Naive B cell (primary cell): Measurements from ENCODE around the gene VBP1. TPM values are rescaled to one million over a fixed set of nuclear protein-coding genes. Genes with fewer than 3 reads are reported as not detected.
"Not testable (repeated sequence)": the region's sequence is repeated elsewhere in the genome, so short reads cannot be mapped to it uniquely, and the experiment has no call there.

Source experiments
- ATAC-seq, 2 donors: fragments of 150-1000 bp; cut with Tn5 transposase; 2 replicates each; pipeline ENCODE4 v1.10.0; 2021; ENCODE audit warnings: low read depth in 2 of 2, mild to moderate bottlenecking in 2 of 2, moderate library complexity in 2 of 2
- DNase-seq: peaks from one replicate; pipeline ENCODE4 v3.0.0; 2022
- H3K27ac Mint-ChIP-seq, 6 donors: one replicate each; pipeline ENCODE4 v1.8.0; 2020 to 2022; ENCODE audit warnings: mild to moderate bottlenecking in 6 of 6, mixed read lengths in 6 of 6, moderate library complexity in 5 of 6, inconsistent platforms in 2 of 6
- H3K27me3 Mint-ChIP-seq, 3 donors: one replicate each; pipeline ENCODE4 v1.8.0; 2021 to 2022; ENCODE audit warnings: mixed read lengths in 3 of 3, mild to moderate bottlenecking in 1 of 3
- H3K36me3 Mint-ChIP-seq, 2 donors: one replicate each; pipeline ENCODE4 v1.8.0; 2020 to 2022; ENCODE audit warnings: mixed read lengths in 2 of 2, inconsistent platforms in 1 of 2, mild to moderate bottlenecking in 1 of 2
- H3K4me1 Mint-ChIP-seq, 3 donors: one replicate each; pipeline ENCODE4 v1.8.0; 2020 to 2022; ENCODE audit warnings: mixed read lengths in 3 of 3, inconsistent platforms in 1 of 3, mild to moderate bottlenecking in 1 of 3, moderate library complexity in 1 of 3
- H3K4me3 Mint-ChIP-seq, 8 donors: one replicate each; pipeline ENCODE4 v1.8.0; 2020 to 2022; ENCODE audit warnings: mild to moderate bottlenecking in 8 of 8, mixed read lengths in 8 of 8, moderate library complexity in 8 of 8, inconsistent platforms in 2 of 8
- H3K9me3 Mint-ChIP-seq, 7 donors: one replicate each; pipeline ENCODE4 v1.8.0; 2020 to 2022; ENCODE audit warnings: mixed read lengths in 7 of 7, mild to moderate bottlenecking in 5 of 7, inconsistent platforms in 2 of 7, moderate library complexity in 1 of 7
- polyA plus RNA-seq, 6 donors: library from polyadenylated mRNA; unstranded; fragments of 300-500 nt; fragmentation: Illumina TruSeq; gene quantifications; one replicate each; pipeline ENCODE4 v1.2.3, GENCODE V29; 2021; ENCODE audit warnings: low read depth in 6 of 6

VBP1 gene
- 10 to 100 TPM; 67.8 to 84.4 (median 73.8) TPM for polyA plus RNA-seq

GRCh38 chrX:155216179-155216939, at the start of gene VBP1:
Gene VBP1, plus strand, starts transcription at chrX:155216460. Its CDS starts 23 bp downstream, at chrX:155216483.
- H3K9me3 Mint-ChIP-seq, result peaks cover 0 to 4% (median 0%) of the 10 kb centered on the region in 7 donors
- H3K4me3 Mint-ChIP-seq, result peak within 1 kb of the TSS; percentile 94 to 100 (median 96)
- no peaks in the 10 kb centered on the region for H3K36me3 Mint-ChIP-seq
- H3K27ac Mint-ChIP-seq, result peak within 1 kb of the TSS; percentile 90 to 98 (median 96)
- no peaks in the 10 kb centered on the region for H3K27me3 Mint-ChIP-seq
- ATAC-seq, result peak; percentile 93 to 96
- peaks cover 2 to 20% (median 12%) of the 10 kb centered on the region in 3 donors for H3K4me1 Mint-ChIP-seq
- peak; percentile 85 for DNase-seq

- DNase-seq (no peak), ATAC-seq (no peak)
- H3K27ac Mint-ChIP-seq, result no peak overlapping the region
- no peak overlapping the region for H3K4me3 Mint-ChIP-seq
- H3K36me3 Mint-ChIP-seq, result no peaks in the 10 kb centered on the region
- peaks cover 0 to 18% (median 0%) of the 10 kb centered on the region in 3 donors for H3K27me3 Mint-ChIP-seq
- no peaks in the 10 kb centered on the region for H3K4me1 Mint-ChIP-seq
- no peaks in the 10 kb centered on the region for H3K9me3 Mint-ChIP-seq
Measured at GRCh38 chrX:155169881-155170280, 46.4 kb upstream of the VBP1 start.

- H3K36me3 Mint-ChIP-seq, result no peaks in the 10 kb centered on the region
- no peak overlapping the region for H3K4me3 Mint-ChIP-seq
- no peak overlapping the region for H3K27ac Mint-ChIP-seq
- H3K4me1 Mint-ChIP-seq, result no peaks in the 10 kb centered on the region
- peaks cover 0 to 8% (median 4%) of the 10 kb centered on the region in 3 donors for H3K27me3 Mint-ChIP-seq
- no peak for ATAC-seq
- DNase-seq, result no peak
- peaks cover 0 to 11% (median 5%) of the 10 kb centered on the region in 7 donors for H3K9me3 Mint-ChIP-seq
Measured at GRCh38 chrX:155179346-155179997, 36.8 kb upstream of the VBP1 start.

- no peak overlapping the region for H3K4me3 Mint-ChIP-seq
- no peak overlapping the region for H3K27ac Mint-ChIP-seq
- H3K27me3 Mint-ChIP-seq, result peaks cover 0 to 23% (median 14%) of the 10 kb centered on the region in 3 donors
- no peaks in the 10 kb centered on the region for H3K36me3 Mint-ChIP-seq
- DNase-seq, result no peak
- no peak for ATAC-seq
- H3K9me3 Mint-ChIP-seq, result peaks cover 0 to 20% (median 15%) of the 10 kb centered on the region in 7 donors
- H3K4me1 Mint-ChIP-seq, result no peaks in the 10 kb centered on the region
Measured at GRCh38 chrX:155188786-155189185, 27.5 kb upstream of the VBP1 start.

DNA sequence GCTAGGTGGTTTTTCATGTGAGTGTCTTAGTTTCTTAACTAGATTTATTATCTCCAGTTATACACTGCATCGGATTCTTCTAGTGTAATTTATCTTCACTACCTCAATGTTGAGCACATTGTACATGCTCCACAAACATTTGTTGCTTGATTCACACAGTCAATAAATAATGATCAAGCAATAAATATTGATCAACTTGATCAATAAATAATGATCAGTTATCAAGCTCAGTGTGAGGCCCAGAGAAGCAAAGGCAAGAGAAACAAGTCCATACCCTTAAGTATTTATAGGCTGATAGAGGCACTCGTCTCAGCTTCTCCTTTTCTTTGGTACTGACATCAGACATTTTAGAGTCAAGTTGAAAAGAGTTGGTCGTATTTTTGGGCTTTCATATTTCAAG, 5.1 kb upstream of the VBP1 start:
- no peak overlapping the region for H3K4me3 Mint-ChIP-seq
- no peak for ATAC-seq
- no peak overlapping the region for H3K27ac Mint-ChIP-seq
- no peak for DNase-seq
- H3K9me3 Mint-ChIP-seq, result peaks cover 0 to 4% (median 0%) of the 10 kb centered on the region in 7 donors
- no peaks in the 10 kb centered on the region for H3K4me1 Mint-ChIP-seq
- H3K36me3 Mint-ChIP-seq, result no peaks in the 10 kb centered on the region
- H3K27me3 Mint-ChIP-seq, result peaks cover 0 to 6% (median 4%) of the 10 kb centered on the region in 3 donors

- no peaks in the 10 kb centered on the region for H3K36me3 Mint-ChIP-seq
- ATAC-seq, result no peak
- no peak overlapping the region for H3K27ac Mint-ChIP-seq
- DNase-seq, result no peak
- H3K4me1 Mint-ChIP-seq, result peaks cover 2 to 16% (median 8%) of the 10 kb centered on the region in 3 donors
- peaks cover 0 to 6% (median 4%) of the 10 kb centered on the region in 3 donors for H3K27me3 Mint-ChIP-seq
- no peak overlapping the region for H3K4me3 Mint-ChIP-seq
- H3K9me3 Mint-ChIP-seq, result peaks cover 0 to 4% (median 0%) of the 10 kb centered on the region in 7 donors
Measured at GRCh38 chrX:155213731-155214130, 2.5 kb upstream of the VBP1 start.

GRCh38 chrX:155215443-155216178, 649 bp upstream of the VBP1 start:
- peak overlapping the region; percentile 94 to 100 (median 96) for H3K4me3 Mint-ChIP-seq
- no peaks in the 10 kb centered on the region for H3K27me3 Mint-ChIP-seq
- no peaks in the 10 kb centered on the region for H3K36me3 Mint-ChIP-seq
- H3K9me3 Mint-ChIP-seq, result peaks cover 0 to 4% (median 0%) of the 10 kb centered on the region in 7 donors
- peak; percentile 23 to 35 for ATAC-seq
- peaks cover 2 to 20% (median 12%) of the 10 kb centered on the region in 3 donors for H3K4me1 Mint-ChIP-seq
- no peak for DNase-seq
- H3K27ac Mint-ChIP-seq, result peak overlapping the region in 5 of 6 donors; percentile 90 to 98 (median 96)

GRCh38 chrX:155216940-155217440, 730 bp downstream of the VBP1 start:
- H3K4me1 Mint-ChIP-seq, result peaks cover 2 to 20% (median 12%) of the 10 kb centered on the region in 3 donors
- H3K4me3 Mint-ChIP-seq, result peak overlapping the region; percentile 94 to 100 (median 96)
- no peaks in the 10 kb centered on the region for H3K27me3 Mint-ChIP-seq
- no peak for DNase-seq
- H3K36me3 Mint-ChIP-seq, result no peaks in the 10 kb centered on the region
- ATAC-seq, result no peak
- peaks cover 0 to 3% (median 0%) of the 10 kb centered on the region in 7 donors for H3K9me3 Mint-ChIP-seq
- peak overlapping the region in 3 of 6 donors; percentile 94 to 98 (median 97) for H3K27ac Mint-ChIP-seq

- H3K9me3 Mint-ChIP-seq, result no peaks in the 10 kb centered on the region
- H3K4me1 Mint-ChIP-seq, result peaks cover 2 to 20% (median 16%) of the 10 kb centered on the region in 3 donors
- H3K36me3 Mint-ChIP-seq, result no peaks in the 10 kb centered on the region
- H3K27me3 Mint-ChIP-seq, result no peaks in the 10 kb centered on the region
- DNase-seq (no peak), ATAC-seq (no peak)
- H3K4me3 Mint-ChIP-seq, result peak overlapping the region in 2 of 8 donors; percentile 33 to 84
- no peak overlapping the region for H3K27ac Mint-ChIP-seq
Measured at GRCh38 chrX:155218777-155219176, 2.5 kb downstream of the VBP1 start.

- H3K27ac Mint-ChIP-seq, result no peak overlapping the region
Measured at GRCh38 chrX:155221351-155221750, 5.1 kb downstream of the VBP1 start.

DNA sequence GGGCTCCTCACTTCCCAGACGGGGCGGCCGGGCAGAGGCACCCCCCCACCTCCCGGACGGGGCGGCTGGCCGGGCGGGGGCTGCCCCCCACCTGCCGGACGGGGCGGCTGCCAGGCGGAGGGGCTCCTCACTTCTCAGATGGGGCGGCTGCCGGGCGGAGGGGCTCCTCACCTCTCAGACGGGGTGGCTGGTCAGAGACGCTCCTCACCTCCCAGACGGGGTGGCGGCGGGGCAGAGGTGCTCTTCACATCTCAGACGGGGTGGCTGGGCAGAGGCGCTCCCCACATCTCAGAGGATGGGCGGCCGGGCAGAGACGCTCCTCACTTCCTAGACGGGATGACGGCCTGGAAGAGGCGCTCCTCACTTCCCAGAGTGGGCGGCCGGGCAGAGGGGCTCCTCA, 7.5 kb downstream of the VBP1 start:
- H3K36me3 Mint-ChIP-seq, H3K27ac Mint-ChIP-seq, H3K9me3 Mint-ChIP-seq, H3K27me3 Mint-ChIP-seq, DNase-seq, ATAC-seq, H3K4me3 Mint-ChIP-seq: not testable (repeated sequence)
- H3K4me1 Mint-ChIP-seq, result peaks cover 0 to 11% (median 4%) of the 10 kb centered on the region in 3 donors

More at GRCh38 chrX:155221351-155221750, 5.1 kb downstream of the VBP1 start:
- H3K4me3 Mint-ChIP-seq, result no peak overlapping the region
- H3K27me3 Mint-ChIP-seq, result no peaks in the 10 kb centered on the region
- H3K36me3 Mint-ChIP-seq, result peaks cover 8 to 10% of the 10 kb centered on the region in 2 donors
- ATAC-seq, result no peak
- H3K9me3 Mint-ChIP-seq, result peaks cover 0 to 7% (median 0%) of the 10 kb centered on the region in 7 donors
- peaks cover 2 to 20% (median 19%) of the 10 kb centered on the region in 3 donors for H3K4me1 Mint-ChIP-seq
- DNase-seq, result no peak

GRCh38 chrX:155225774-155226173, 9.5 kb downstream of the VBP1 start:
- Mint-ChIP-seq H3K36me3 (peaks cover 10 to 16% of the 10 kb centered on the region in 2 donors), H3K4me3 (no peak overlapping the region), H3K27me3 (no peaks in the 10 kb centered on the region), H3K4me1 (peaks cover 0 to 7% (median under 1%) of the 10 kb centered on the region in 3 donors), H3K9me3 (peaks cover 0 to 7% (median 0%) of the 10 kb centered on the region in 7 donors), H3K27ac (no peak overlapping the region)
- ATAC-seq, result no peak
- no peak for DNase-seq

DNA sequence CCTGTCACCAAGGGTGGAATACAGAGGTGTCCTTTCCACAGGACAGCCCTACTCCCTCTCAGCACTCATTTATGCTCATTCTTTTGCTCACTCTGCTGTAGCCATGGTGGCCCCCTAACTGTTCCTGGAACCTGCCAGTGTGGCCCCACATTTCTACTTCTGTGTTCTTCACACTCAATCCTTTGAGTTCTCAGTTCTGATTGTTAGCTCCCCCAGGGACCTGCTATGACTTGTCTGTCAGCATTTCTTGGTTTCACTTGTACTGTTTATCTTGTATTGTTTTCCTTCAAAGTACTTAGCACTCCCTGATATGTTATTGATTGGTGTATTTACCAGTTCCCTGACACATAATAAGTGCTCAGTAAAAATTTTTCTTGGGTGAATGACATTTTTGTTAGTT, 14.9 kb downstream of the VBP1 start:
- Mint-ChIP-seq H3K9me3 (no peaks in the 10 kb centered on the region), H3K36me3 (peaks cover 0 to 15% of the 10 kb centered on the region in 2 donors), H3K27me3 (no peaks in the 10 kb centered on the region), H3K27ac (peak overlapping the region in 2 of 6 donors; percentile 55 to 89), H3K4me3 (no peak overlapping the region), H3K4me1 (peaks cover 0 to 7% (median 0%) of the 10 kb centered on the region in 3 donors)
- ATAC-seq (no peak), DNase-seq (no peak)
